HG02571 (cell line): ENCODE measurements around the gene ATP8B4.
"Not testable (repeated sequence)": the region's sequence is repeated elsewhere in the genome, so short reads cannot be mapped to it uniquely, and the experiment has no call there.

ENCODE experiments used
- ATAC-seq: cut with Tn5 transposase; IDR thresholded peaks from one replicate; pipeline ENCODE4 v1.9.1; 2021; ENCODE audit warnings: mild to moderate bottlenecking, moderate library complexity; ENCODE audit not compliant: unreplicated experiment

The ATP8B4 gene, protein sequence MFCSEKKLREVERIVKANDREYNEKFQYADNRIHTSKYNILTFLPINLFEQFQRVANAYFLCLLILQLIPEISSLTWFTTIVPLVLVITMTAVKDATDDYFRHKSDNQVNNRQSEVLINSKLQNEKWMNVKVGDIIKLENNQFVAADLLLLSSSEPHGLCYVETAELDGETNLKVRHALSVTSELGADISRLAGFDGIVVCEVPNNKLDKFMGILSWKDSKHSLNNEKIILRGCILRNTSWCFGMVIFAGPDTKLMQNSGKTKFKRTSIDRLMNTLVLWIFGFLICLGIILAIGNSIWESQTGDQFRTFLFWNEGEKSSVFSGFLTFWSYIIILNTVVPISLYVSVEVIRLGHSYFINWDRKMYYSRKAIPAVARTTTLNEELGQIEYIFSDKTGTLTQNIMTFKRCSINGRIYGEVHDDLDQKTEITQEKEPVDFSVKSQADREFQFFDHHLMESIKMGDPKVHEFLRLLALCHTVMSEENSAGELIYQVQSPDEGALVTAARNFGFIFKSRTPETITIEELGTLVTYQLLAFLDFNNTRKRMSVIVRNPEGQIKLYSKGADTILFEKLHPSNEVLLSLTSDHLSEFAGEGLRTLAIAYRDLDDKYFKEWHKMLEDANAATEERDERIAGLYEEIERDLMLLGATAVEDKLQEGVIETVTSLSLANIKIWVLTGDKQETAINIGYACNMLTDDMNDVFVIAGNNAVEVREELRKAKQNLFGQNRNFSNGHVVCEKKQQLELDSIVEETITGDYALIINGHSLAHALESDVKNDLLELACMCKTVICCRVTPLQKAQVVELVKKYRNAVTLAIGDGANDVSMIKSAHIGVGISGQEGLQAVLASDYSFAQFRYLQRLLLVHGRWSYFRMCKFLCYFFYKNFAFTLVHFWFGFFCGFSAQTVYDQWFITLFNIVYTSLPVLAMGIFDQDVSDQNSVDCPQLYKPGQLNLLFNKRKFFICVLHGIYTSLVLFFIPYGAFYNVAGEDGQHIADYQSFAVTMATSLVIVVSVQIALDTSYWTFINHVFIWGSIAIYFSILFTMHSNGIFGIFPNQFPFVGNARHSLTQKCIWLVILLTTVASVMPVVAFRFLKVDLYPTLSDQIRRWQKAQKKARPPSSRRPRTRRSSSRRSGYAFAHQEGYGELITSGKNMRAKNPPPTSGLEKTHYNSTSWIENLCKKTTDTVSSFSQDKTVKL

DNA sequence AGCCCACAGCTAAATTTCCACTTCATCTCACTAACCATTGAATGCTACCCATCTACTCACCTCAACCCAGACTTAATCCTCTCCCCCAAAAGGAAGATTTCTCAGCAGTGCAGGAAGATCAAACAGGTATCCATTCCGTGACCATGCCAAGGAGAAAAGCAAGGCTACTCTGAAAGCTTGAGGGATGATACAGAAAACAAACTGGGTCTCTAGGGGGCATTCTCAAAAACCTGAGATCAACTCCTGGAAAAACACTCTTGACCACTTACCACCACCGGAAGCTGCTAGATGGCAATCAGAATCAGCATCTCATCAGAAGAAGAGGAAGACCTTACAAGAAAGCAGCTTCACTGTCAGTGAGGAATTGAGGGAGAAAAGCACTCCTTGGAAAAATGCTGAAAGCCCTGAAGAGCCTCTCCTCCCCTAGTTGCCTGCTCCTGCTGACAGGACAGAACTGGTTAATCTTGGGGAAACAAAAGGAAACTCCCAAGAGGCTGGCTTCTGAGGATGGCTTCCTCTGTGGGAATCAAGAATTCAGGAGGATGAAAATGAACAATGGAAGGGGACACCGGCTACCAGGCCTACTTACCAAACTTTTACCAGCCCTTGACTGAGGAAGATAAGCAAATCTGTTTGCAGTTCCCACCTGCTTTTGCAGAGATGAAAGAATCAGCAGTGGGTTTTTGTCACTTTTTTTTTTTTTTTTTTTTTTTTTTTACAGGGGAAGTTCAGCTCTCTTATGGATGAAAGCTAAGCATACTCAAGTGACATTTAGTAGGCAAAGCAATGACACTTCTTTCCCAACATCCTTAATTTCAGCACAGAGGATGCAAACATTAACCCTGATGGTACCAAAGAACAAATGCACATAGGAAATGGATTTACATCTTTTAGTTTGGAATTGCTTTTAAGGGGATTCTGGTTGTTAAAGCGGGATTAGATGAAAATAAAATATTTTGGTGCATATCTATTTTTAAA, at the start of gene ATP8B4:
TSS of gene ATP8B4 (minus strand) at position 171 of the 978 bp plus-strand sequence. CDS start 12,267 bp downstream, outside the sequence.
- no peak for ATAC-seq

DNA sequence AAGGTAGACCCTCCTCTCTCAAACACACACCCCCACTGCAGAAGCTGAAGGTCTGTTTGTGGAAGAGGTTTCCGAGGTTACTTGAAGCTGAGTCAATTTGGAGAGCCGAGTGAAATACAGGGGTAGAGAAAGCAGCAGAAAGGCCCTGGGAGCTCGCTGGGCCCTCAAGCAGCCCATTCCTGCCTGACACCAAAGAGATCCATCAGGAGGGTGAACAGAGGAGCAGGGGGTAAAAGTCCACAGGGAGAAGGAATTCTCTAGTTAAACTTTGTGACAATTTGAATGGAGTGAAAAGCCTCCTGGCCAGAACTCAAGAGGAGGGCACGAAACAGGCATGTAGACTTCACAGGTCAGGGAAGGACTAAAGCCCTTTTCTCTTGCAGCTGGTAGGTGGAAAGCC, 49.3 kb upstream of the ATP8B4 start:
- no peak for ATAC-seq

DNA sequence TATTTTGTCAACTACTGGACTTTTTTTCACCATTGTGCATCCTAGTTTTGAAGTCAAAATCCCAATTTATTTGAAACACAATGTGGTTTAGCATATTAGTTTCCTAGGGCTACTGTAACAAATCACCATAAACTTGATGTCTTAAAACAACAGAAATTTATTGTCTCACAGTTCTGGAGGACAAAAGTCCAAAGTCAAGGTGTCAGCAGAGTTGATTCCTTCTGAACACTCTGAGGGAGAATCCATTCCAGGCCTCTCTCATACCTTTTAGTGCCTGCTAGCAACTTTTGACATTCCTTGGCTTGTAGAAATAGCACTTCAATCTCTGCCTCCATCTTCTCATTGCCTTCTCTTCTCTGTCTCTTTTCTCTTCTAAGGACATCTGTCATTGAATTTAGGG, 48.1 kb upstream of the ATP8B4 start:
- no peak for ATAC-seq

DNA sequence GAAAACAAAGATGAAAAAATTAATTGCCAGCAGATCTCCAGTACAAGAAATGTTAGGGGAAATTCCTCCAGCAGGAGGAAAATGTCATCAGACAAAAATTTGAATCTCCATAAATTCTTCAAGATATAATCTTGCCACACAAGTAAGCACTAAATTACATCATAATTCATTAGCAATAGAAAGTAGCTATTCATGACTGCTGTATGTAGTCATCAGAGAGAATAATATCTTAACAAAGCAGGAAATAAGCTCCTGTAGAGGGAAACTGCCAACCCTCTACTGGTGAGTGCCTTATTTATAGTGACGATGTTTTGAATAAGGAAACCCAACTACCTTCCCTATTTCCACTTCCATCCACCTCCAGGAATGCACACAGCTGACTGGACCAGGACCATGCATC, 47.2 kb upstream of the ATP8B4 start:
- ATAC-seq = no peak

DNA sequence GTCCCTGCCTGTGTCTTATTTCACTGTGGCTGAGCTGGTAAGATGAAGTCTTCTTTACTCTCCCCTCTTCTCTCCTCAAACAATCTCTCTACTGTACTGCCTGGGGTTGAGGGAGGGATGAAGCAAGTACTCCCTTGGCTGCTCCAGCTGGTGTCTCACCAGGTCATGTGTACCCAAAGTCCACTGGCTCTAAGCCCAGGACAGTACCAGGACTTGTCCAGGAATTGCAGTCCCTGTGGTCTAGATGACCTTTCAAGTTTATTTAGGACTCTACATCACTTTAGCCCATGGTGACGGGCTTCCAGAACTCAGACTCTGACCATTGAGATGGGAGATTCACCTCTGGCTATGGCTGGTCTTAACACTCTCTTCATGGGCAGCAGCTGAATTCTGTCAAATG, 45.4 kb upstream of the ATP8B4 start:
- ATAC-seq = no peak

DNA sequence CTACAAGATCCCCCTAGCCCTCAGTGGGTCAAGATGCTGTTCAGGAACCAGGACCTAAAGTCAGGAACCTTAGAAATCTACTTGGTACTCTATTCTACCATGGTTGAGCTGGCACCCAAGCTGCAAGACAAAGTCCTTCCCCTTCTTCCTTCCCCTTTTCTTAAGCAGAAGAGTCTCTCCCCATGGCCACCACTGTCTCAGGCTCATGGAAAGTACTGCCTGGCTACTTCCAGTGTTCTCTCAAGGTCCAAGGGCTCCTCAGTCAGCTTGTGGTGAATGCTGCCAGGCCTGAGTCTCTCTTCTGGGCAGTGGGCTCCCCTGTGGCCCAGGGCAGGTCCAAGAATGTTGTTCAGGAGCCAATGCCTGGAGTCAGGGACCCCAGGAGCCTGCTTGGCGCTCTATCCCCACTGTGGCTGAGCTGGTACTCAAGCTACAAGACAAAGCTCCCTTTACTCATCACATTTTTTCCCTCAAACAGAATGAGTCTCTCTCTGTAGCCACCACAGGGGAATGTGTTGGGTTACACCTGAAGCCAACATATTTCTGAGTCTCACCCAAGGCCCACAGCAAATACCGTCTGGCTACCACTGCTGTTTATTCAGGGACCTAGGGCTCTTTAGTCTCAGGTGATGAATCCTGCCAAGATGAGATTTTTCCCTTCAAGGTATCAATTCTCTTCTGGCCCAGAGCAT, 44.8 kb upstream of the ATP8B4 start:
- no peak for ATAC-seq

DNA sequence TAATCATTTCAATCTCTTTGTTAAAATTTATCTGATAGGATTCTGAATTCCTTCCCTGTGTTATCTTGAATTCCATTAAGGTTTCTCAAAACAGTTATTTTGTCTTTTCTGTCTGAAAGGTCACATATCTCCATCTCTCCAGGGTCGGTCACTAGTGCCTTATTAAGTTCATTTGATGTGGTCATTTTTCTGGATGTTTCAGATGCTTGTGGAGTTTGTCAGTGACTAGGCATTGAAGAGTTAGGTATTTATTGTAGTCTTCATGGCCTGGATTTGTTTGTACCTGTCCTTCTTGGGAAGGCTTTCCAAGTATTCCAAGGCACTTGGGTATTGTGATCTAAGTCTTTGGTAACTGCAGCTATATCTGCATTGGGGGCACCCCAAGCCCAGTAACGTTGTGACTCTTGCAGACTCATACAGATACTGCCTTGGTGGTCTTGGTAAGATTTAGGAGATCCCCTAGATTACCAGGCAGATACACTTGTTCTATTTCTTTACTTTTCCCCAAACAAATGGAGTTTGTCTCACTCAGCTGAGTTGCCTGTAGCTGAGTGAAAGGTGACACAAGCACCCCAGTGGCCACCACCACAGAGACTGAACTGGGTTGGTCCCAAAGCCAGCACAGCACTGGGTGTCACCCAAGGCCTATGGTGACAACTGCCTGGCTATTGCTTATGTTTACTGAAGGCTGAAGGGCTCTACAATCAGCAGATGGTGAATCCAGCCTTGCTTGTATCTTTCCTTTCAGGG, 44.1 kb upstream of the ATP8B4 start:
- no peak for ATAC-seq

DNA sequence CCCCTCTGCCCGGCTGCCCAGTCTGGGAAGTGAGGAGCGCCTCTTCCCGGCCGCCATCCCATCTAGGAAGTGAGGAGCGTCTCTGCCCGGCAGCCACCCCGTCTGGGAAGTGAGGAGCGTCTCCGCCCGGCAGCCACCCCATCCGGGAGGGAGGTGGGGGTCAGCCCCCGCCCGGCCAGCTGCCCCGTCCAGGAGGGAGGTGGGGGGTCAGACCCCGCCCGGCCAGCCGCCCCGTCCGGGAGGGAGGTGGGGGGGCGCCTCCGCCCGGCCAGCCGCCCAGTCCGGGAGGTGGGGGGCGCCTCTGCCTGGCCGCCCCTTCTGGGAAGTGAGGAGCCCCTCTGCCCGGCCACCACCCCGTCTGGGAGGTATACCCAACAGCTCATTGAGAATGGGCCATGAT, 39.2 kb upstream of the ATP8B4 start:
- not testable (repeated sequence) for ATAC-seq

DNA sequence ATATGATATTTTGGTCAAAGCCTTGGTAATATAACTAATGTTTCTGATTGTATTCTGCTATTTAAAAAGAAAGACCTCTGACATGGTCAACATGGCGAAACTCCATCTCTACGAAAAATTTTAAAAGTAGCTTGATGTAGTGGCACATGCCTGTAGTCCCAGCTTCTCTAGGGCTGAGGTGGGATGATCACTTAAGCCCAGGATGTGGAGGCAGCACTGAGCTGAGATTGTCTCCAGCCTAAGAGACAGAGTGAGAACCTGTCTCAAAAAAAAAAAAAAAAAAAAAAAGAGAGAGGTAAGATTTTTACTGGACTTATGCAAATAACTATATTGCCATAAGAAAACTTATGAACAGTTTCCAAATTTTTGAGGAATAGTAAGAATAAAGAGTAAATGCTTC, 32.4 kb upstream of the ATP8B4 start:
- no peak for ATAC-seq

DNA sequence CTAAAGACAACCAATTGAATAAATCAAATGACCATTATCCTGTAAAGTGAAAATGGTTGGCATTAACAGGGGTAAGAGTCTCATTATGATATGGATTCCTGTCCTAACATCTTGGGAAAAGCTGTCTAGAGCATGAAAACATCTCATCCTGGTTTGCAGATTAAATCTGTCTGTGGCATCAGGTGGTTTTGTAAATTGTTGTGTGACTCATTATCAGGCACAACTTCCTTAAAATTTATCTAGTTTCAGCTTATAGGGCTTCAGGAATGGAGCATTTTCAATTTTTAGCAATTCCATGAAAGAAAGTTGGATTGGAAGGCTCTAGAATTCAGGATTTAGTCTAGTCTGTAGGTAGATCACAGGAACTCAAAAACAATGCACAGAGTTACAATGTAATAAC, 31.8 kb upstream of the ATP8B4 start:
- ATAC-seq = no peak

DNA sequence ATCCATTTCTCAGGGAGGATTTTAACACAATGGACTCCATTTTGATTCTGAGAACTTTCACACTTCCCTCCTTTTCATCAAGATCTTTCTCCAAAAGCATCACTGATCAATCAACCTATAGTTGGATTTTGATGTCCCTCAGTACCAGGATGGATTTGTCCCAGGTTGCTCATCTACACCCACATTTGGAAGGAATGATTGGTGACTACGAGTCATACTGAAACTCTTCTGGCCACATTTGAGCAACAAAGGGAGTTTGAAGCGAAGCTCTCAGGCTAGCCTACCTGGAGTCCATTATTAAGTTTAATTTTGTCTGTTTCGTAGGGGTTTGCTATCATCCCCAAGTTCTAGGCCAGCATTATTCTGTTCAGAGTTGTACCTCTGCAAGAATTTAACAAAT, 31.3 kb upstream of the ATP8B4 start:
- ATAC-seq = no peak

DNA sequence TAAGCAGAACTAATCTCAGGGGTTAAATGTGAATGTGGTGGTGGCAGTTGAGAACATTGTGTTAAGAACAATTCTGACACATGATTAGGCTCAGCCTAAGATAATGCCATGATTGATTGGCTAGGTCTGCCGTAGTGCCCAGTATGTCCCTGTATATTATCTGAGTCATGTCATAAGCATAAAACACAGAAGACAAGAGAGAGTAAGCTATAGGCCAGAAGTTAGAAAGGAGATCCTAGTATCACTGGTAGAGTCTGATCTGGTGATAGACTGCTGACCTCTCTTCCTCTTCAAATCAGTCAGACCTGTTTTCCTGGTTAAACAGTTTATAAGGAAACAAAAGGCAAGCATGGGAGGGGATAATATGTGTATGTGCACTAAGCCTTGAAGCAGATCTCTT, 30.1 kb upstream of the ATP8B4 start:
- no peak for ATAC-seq

DNA sequence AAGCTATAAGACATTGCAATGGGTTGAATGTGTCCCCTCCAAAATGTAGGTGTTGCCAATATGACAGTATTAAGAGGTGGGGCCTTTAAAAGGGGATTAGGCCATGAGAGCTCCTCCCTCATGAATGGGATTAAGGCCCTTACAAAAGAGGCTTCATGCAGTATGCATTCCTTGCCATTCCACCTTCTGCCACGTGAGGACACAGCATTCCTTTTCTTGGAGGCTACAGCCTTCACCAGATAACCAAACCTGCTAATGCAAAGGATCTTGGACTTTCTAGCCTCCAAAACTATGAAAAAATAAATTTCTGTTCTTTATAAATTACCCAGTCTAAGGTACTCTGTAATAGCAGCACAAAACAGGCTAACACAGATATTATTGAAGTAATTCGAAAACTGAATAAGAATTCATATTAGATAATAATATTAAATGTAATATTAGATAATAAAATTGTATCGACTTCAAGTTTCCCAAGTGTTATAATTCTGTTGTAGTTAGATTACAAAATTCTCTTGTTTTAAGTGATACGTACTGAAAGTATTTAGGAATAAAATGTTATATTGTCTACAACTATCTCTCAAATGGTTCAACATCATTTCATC, 29.4 kb upstream of the ATP8B4 start:
- ATAC-seq = no peak

DNA sequence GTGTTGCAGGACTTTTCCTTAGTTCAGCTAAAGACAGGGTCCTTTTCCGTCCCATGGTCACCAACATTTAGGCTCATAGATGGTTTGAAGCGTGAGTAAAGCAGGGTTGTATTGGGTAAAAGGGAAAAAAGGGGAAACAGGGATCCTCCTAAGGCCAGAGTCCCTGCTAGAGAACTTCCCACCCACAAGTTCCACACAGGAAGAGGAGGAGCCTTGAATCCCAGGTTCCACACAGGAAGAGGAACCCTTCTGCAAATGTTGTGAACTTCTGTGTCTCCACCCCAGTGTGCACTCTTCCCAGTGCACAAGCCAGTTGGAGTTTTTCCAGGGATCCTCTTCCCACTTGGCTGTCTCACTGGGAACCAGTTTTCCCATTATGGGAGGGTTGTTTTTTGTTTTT, 27.6 kb upstream of the ATP8B4 start:
- no peak for ATAC-seq

DNA sequence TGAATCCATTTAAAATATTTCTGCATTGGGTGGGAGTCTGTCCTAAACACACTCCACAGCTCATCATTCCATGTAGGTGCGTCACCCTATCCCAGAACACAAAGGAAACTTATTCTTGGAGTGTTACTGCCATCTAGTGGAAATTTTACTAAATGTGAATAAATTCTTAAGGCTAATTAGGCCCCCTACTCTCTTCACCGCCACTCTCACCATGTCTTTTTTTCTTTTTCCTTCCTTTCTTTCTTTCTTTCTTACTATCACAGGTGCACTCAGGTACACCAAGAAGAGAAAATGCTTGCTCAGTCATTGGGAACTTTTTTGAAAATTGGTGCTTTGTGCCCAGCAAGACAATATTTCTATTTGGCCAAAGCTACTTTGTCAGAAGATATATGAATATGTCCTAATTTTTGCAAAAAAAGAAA, 26.4 kb upstream of the ATP8B4 start:
- no peak for ATAC-seq

DNA sequence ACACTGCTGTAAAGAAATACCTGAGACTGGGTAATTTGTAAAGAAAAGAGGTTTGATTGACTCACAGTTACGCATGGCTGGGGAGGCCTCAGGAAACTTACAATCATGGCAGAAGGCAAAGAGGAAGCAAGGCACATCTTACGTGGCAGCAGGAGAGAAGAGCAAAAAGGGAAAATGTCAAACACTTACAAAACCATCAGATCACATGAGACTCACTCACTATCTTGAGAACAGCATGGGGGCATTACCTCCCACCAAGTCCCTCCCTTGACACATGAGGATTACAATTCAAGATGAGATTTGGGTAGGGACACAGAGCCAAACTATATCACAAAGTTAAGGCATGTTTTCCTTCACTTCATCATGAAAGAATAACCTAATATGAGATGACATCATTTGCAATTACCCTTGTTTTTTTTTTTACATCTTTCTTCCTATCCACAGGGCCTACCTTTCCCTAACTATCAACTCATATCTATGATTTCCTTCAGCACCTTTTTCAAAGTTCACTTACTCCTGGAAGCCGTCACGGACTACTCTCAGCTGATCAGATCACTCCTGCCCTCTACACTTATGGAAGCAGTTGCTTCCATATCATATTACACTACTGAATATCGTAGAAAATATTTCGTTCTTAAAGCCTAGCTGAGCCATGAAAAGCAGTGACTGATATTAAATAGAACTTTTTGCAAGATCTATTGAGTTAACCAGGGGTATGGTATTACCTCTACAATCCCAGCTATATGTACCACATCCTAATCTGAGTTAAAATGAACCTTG, 25.5 kb upstream of the ATP8B4 start:
- ATAC-seq = no peak

DNA sequence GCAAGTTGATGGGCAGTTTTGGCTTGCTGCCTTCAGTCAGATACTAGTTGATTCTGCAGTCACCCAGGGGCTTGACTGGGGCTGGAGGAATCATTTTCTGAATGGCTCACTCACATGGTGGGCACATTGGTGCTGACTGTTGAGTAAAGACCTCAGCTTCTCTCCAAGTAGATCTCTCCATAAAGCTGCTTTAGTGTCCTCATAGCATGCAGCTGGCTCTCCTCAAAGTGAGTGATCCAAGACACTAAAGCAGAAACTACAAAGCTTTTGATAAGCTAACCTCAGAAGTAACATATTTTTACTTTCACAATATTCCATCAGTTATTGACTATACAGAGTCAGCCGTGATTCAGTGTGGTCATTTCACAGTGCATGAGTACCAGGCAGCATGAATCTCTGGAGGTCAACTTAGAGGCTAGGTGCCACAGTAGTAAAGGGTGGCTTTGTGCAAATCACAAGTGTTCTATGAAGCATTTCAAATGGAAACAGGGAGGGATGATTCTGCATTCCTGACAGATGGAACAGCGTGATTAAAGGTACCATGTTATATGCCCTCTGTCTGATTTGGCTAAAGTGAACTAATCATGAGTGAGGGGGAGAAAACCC, 24.3 kb upstream of the ATP8B4 start:
- ATAC-seq = no peak
